Vagina (tissue), 2 donors: ENCODE measurements around the gene PTTG1IP. TPM values are rescaled to one million over a fixed set of nuclear protein-coding genes. Genes with fewer than 3 reads are reported as not detected.

Experiments
- DNase-seq, 2 donors: peaks; one replicate each; pipeline ENCODE4 v3.0.0-alpha.2; 2017; ENCODE audit errors: extremely low spot score in 2 of 2
- H3K27ac ChIP-seq: fragments of 200-600 bp; sonication (generic); one replicate; pipeline ENCODE4 v1.5.1; 2019
- H3K27me3 ChIP-seq: fragments of 200-600 bp; sonication (generic); one replicate; pipeline ENCODE4 v1.5.1; 2019
- H3K36me3 ChIP-seq, 2 donors: fragments of 200-600 bp; sonication (generic); one replicate each; pipeline ENCODE4 v1.5.1; 2017 to 2019
- H3K4me1 ChIP-seq: fragments of 200-600 bp; sonication (generic); one replicate; pipeline ENCODE4 v1.5.1; 2019
- H3K4me3 ChIP-seq, 2 donors: fragments of 200-600 bp; sonication (generic); 1 replicate in 1 of 2; 2 replicates in 1 of 2; pipeline ENCODE4 v1.5.1; 2016 to 2019
- H3K9me3 ChIP-seq: fragments of 200-600 bp; sonication (generic); one replicate; pipeline ENCODE4 v1.5.1; 2019
- POLR2A ChIP-seq, 2 donors: fragments of 450-650 bp; IDR thresholded peaks; one replicate each; pipeline ENCODE4 v1.6.1; 2017; ENCODE audit warnings: antibody characterized with exemption in 2 of 2, mild to moderate bottlenecking in 2 of 2, moderate library complexity in 2 of 2
- POLR2AphosphoS5 ChIP-seq, 2 donors: sonication (generic); formaldehyde crosslinking; IDR thresholded peaks; one replicate each; pipeline ENCODE4 v1.9.0; 2017; ENCODE audit warnings: antibody characterized with exemption in 2 of 2, mild to moderate bottlenecking in 2 of 2, low read depth in 1 of 2; ENCODE audit not compliant: insufficient read depth in 1 of 2
- intact Hi-C: fragments of 100-400 bp; cut with DNase I; formaldehyde crosslinking; loops from one replicate; pipeline ENCODE4 v1.15.1; 2023
- total RNA-seq: library from RNA; depleted of rRNA; stranded (reverse); fragments of >200 nt; gene quantifications from one replicate; pipeline ENCODE4 v1.2.3, GENCODE V29; 2016
- TF ChIP-seq, protein P1 (sequence below), 3 experiments: fragments of 450-650 bp in 2 of 3; fragments of 200-600 bp in 1 of 3; sonication (generic) in 1 of 3; IDR thresholded peaks; one replicate each; pipeline ENCODE4 v1.5.1; 2017 to 2019; ENCODE audit warnings: antibody characterized with exemption in 3 of 3, mild to moderate bottlenecking in 2 of 3, moderate library complexity in 2 of 3

PTTG1IP gene
- total RNA-seq, 1 donor from 2014 or later = 165 TPM

GRCh38 chr21:44847261-44848056 is 26.0 kb downstream of the PTTG1IP start:
- Histone ChIP-seq H3K27ac (no peak overlapping the region), H3K27me3 (no peaks in the 10 kb centered on the region), H3K4me3 (no peak overlapping the region), H3K9me3 (no peaks in the 10 kb centered on the region), H3K4me1 (peaks cover 22% of the 10 kb centered on the region), H3K36me3 (peaks cover 0 to 29% of the 10 kb centered on the region in 2 donors)
- TF ChIP-seq POLR2A (IDR thresholded peaks at IDR 0.05) = no peak
- TF ChIP-seq, protein P1, sequence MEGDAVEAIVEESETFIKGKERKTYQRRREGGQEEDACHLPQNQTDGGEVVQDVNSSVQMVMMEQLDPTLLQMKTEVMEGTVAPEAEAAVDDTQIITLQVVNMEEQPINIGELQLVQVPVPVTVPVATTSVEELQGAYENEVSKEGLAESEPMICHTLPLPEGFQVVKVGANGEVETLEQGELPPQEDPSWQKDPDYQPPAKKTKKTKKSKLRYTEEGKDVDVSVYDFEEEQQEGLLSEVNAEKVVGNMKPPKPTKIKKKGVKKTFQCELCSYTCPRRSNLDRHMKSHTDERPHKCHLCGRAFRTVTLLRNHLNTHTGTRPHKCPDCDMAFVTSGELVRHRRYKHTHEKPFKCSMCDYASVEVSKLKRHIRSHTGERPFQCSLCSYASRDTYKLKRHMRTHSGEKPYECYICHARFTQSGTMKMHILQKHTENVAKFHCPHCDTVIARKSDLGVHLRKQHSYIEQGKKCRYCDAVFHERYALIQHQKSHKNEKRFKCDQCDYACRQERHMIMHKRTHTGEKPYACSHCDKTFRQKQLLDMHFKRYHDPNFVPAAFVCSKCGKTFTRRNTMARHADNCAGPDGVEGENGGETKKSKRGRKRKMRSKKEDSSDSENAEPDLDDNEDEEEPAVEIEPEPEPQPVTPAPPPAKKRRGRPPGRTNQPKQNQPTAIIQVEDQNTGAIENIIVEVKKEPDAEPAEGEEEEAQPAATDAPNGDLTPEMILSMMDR (IDR thresholded peaks at IDR 0.05) = no peak
- no peak for TF ChIP-seq POLR2AphosphoS5 (IDR thresholded peaks at IDR 0.05; ENCODE audit: insufficient read depth in 1 of 2, low read depth in 1 of 2)
- DNase-seq = no peak
- intact Hi-C loops = no loop called here

- Histone ChIP-seq H3K27me3 (no peaks in the 10 kb centered on the region), H3K4me1 (peaks cover 22% of the 10 kb centered on the region), H3K4me3 (peak overlapping the region; percentile 36 to 43), H3K9me3 (no peaks in the 10 kb centered on the region), H3K27ac (no peak overlapping the region), H3K36me3 (peaks cover 0 to 29% of the 10 kb centered on the region in 2 donors)
- intact Hi-C loops = no loop called here
- DNase-seq = no peak
- TF ChIP-seq POLR2AphosphoS5 (IDR thresholded peaks at IDR 0.05; ENCODE audit: insufficient read depth in 1 of 2, low read depth in 1 of 2) = no peak
- TF ChIP-seq POLR2A (IDR thresholded peaks at IDR 0.05) = no peak
- TF ChIP-seq, protein P1 (IDR thresholded peaks at IDR 0.05) = no peak
These were observed 26.8 kb downstream of the PTTG1IP start for GRCh38 chr21:44846485-44847260.

GRCh38 chr21:44846224-44846484 is 27.3 kb downstream of the PTTG1IP start:
- DNase-seq = no peak
- intact Hi-C loops = no loop called here
- H3K36me3 ChIP-seq = peaks cover 0 to 27% of the 10 kb centered on the region in 2 donors
- H3K27me3 ChIP-seq = no peaks in the 10 kb centered on the region
- peak overlapping the region; percentile 36 to 43 for H3K4me3 ChIP-seq
- TF ChIP-seq POLR2A (IDR thresholded peaks at IDR 0.05) = no peak
- TF ChIP-seq, protein P1 (IDR thresholded peaks at IDR 0.05) = no peak
- TF ChIP-seq POLR2AphosphoS5 (IDR thresholded peaks at IDR 0.05; ENCODE audit: insufficient read depth in 1 of 2, low read depth in 1 of 2) = no peak
- peaks cover 22% of the 10 kb centered on the region for H3K4me1 ChIP-seq
- H3K9me3 ChIP-seq = no peaks in the 10 kb centered on the region
- no peak overlapping the region for H3K27ac ChIP-seq

DNA sequence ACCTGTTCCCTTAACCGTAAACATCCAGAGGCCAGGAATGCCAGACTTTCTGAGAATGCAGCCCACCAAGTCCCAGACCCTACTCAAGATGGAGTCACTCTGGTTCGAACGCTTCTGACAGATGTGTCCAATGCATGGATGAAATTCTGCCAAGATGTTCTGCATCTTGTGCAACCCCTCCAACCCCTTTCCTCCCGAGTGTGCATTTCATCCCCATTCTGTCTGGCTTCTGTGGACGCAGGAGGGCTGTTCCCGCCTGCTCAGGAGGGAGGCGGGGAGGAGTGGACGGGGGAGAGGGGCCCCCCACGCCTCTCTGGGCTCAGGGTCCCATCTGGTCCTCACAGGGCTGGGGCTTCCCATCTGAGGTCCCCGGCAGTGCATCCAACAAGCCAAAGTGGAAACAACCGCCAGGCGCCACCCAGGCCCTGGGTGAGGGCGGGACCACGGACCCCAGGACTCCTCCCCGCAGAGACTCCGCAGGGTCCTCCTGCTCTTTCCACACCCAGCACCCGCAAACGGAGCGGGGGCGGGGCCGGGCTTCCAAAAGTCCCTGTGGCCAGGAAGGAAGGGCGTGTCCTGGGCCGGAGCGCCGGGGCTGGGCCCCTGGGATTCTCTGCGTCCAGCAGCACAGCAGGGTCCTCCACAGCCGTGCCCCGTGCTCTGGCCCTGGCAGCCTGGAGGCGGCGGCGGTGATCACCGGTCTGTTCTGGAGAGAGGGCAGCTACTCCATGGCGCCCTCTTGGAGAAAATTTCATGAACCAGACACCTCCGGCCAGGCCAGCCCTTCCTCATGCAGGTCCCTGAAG is 27.9 kb downstream of the PTTG1IP start:
- H3K27me3 ChIP-seq = no peaks in the 10 kb centered on the region
- H3K4me1 ChIP-seq = peaks cover 22% of the 10 kb centered on the region
- peaks cover 0 to 23% of the 10 kb centered on the region in 2 donors for H3K36me3 ChIP-seq
- no peak overlapping the region for H3K27ac ChIP-seq
- no peaks in the 10 kb centered on the region for H3K9me3 ChIP-seq
- intact Hi-C loops = no loop called here
- TF ChIP-seq POLR2AphosphoS5 (IDR thresholded peaks at IDR 0.05; ENCODE audit: insufficient read depth in 1 of 2, low read depth in 1 of 2) = peak in 1 of 2 donors; percentile 2
- TF ChIP-seq, protein P1 (IDR thresholded peaks at IDR 0.05) = no peak
- H3K4me3 ChIP-seq = peak overlapping the region; percentile 36 to 43
- no peak for DNase-seq
